IMR-90 (cell line): ENCODE data around the gene MAML2. TPM values are rescaled to one million over a fixed set of nuclear protein-coding genes. Genes with fewer than 3 reads are reported as not detected.

Source experiments
- ATAC-seq: fragments of 200-7000 bp; cut with Tn5 transposase; 2 replicates; pipeline ENCODE4 v1.9.1; 2020; ENCODE audit warnings: low read depth, mild to moderate bottlenecking, moderate library complexity
- BruUV-seq: library from RNA; stranded (reverse); fragments of 400-500 nt; replicated peaks from 2 replicates; lab custom pipeline; 2021; lab: Mats Ljungman, UMichigan
- CTCF ChIA-PET: fragments of 300-600 bp; formaldehyde crosslinking; extraction: SDS; loops from one replicate; lab custom pipeline; 2021; ENCODE audit warnings: antibody characterized with exemption; lab: Yijun Ruan, JAX
- POLR2A ChIA-PET: fragments of 300-600 bp; sonication (Branson Sonifier 250); formaldehyde crosslinking; loops from one replicate; lab custom pipeline; 2022; ENCODE audit warnings: antibody characterized with exemption; ENCODE audit not compliant: unreplicated experiment; lab: Charles Lee
- DNase-seq: peaks from one replicate; pipeline ENCODE4 v3.0.0; 2013
- H2AFZ ChIP-seq: replicated peaks from 2 replicates; pipeline ENCODE3; 2013; ENCODE audit warnings: low read length, mild to moderate bottlenecking; ENCODE audit not compliant: poor library complexity
- H2AK5ac ChIP-seq: 2 replicates; pipeline ENCODE4 v1.6.1; 2013; ENCODE audit warnings: low read depth, low read length, inconsistent platforms
- H2AK9ac ChIP-seq: replicated peaks from 2 replicates; pipeline ENCODE3; 2013; ENCODE audit warnings: mild to moderate bottlenecking, low read depth, low read length, moderate library complexity; ENCODE audit not compliant: poor library complexity
- H2BK120ac ChIP-seq: 2 replicates; pipeline ENCODE4 v1.6.1; 2013; ENCODE audit warnings: low read depth, low read length, inconsistent platforms
- H2BK15ac ChIP-seq: 3 replicates; pipeline ENCODE4 v1.6.1; 2013; ENCODE audit warnings: low read depth, low read length, inconsistent platforms
- H2BK20ac ChIP-seq: 2 replicates; pipeline ENCODE4 v1.6.1; 2013; ENCODE audit warnings: low read depth, mild to moderate bottlenecking, inconsistent platforms, low read length, moderate library complexity
- H2BK5ac ChIP-seq: 2 replicates; pipeline ENCODE4 v1.6.1; 2013; ENCODE audit warnings: mild to moderate bottlenecking, low read depth, low read length, inconsistent platforms; ENCODE audit not compliant: poor library complexity, severe bottlenecking
- H3K14ac ChIP-seq: replicated peaks from 2 replicates; pipeline ENCODE4 v1.6.1; 2013; ENCODE audit warnings: low read depth, low read length, inconsistent platforms
- H3K18ac ChIP-seq: 2 replicates; pipeline ENCODE4 v1.6.1; 2013; ENCODE audit warnings: low read depth, low read length, control low read depth
- H3K23ac ChIP-seq: 2 replicates; pipeline ENCODE4 v1.6.1; 2013; ENCODE audit warnings: low read depth, low read length, inconsistent platforms
- H3K27ac ChIP-seq: 2 replicates; pipeline ENCODE4 v1.5.1; 2013; ENCODE audit warnings: mild to moderate bottlenecking, control low read depth, low read length; ENCODE audit not compliant: insufficient read depth
- H3K27me3 ChIP-seq: 2 replicates; pipeline ENCODE4 v1.6.1; 2013; ENCODE audit warnings: low read length; ENCODE audit not compliant: control insufficient read depth, insufficient read depth
- H3K36me3 ChIP-seq: 2 replicates; pipeline ENCODE4 v1.6.1; 2013; ENCODE audit warnings: low read length, mixed read lengths; ENCODE audit not compliant: control insufficient read depth, insufficient read depth
- H3K4ac ChIP-seq: 2 replicates; pipeline ENCODE4 v1.6.1; 2013; ENCODE audit warnings: low read depth, low read length, inconsistent platforms
- H3K4me1 ChIP-seq: 2 replicates; pipeline ENCODE4 v1.6.1; 2013; ENCODE audit warnings: low read length, mixed read lengths; ENCODE audit not compliant: control insufficient read depth, insufficient read depth
- H3K4me2 ChIP-seq: 2 replicates; pipeline ENCODE4 v1.6.1; 2013; ENCODE audit warnings: low read depth, mild to moderate bottlenecking, control low read depth, low read length, moderate library complexity
- H3K4me3 ChIP-seq: 2 replicates; pipeline ENCODE4 v1.5.1; 2013; ENCODE audit warnings: low read depth, mild to moderate bottlenecking, control low read depth, low read length, moderate library complexity; ENCODE audit not compliant: insufficient read depth
- H3K56ac ChIP-seq: 2 replicates; pipeline ENCODE4 v1.6.1; 2013; ENCODE audit warnings: low read length, inconsistent platforms; ENCODE audit not compliant: insufficient read depth; ENCODE audit errors: extremely low read depth
- H3K79me1 ChIP-seq, 2 experiments: 2 replicates each; pipeline ENCODE4 v1.6.1; 2013; ENCODE audit warnings: low read length in 2 of 2, inconsistent platforms in 1 of 2, low read depth in 1 of 2
- H3K9ac ChIP-seq: 2 replicates; pipeline ENCODE4 v1.6.1; 2013; ENCODE audit warnings: low read depth, low read length, control low read depth
- H3K9me1 ChIP-seq: 2 replicates; pipeline ENCODE4 v1.6.1; 2013; ENCODE audit warnings: low read length, inconsistent platforms; ENCODE audit not compliant: insufficient read depth
- H3K9me3 ChIP-seq: 2 replicates; pipeline ENCODE4 v1.6.1; 2013; ENCODE audit warnings: low read length; ENCODE audit not compliant: control insufficient read depth, insufficient read depth
- H4K20me1 ChIP-seq: 2 replicates; pipeline ENCODE4 v1.6.1; 2013; ENCODE audit warnings: low read length, inconsistent platforms; ENCODE audit not compliant: insufficient read depth
- H4K5ac ChIP-seq: 2 replicates; pipeline ENCODE4 v1.6.1; 2013; ENCODE audit warnings: mild to moderate bottlenecking, low read depth, low read length, control low read depth
- H4K8ac ChIP-seq, 2 experiments: 2 replicates each; pipeline ENCODE4 v1.6.1; 2013; ENCODE audit warnings: low read depth in 2 of 2, low read length in 2 of 2, control low read depth in 1 of 2, inconsistent platforms in 1 of 2
- H4K91ac ChIP-seq: 2 replicates; pipeline ENCODE4 v1.6.1; 2013; ENCODE audit warnings: low read depth, low read length, inconsistent platforms; ENCODE audit not compliant: insufficient read depth
- BHLHE40 ChIP-seq: fragments of 150-350 bp; IDR thresholded peaks from 2 replicates; pipeline ENCODE4 v1.6.1; 2016; ENCODE audit warnings: mild to moderate bottlenecking, low read depth, low read length
- CEBPB ChIP-seq: IDR thresholded peaks from 2 replicates; pipeline ENCODE4 v1.6.1; 2012; ENCODE audit warnings: low read depth, low read length, improper control_type of control experiment
- dilution Hi-C: fragments of 300-500 bp; cut with HindIII; formaldehyde crosslinking; loops from one replicate; pipeline ENCODE4 v1.14.3; 2018; ENCODE audit warnings: low sequenced_read_pairs; ENCODE audit not compliant: unreplicated experiment
- in situ Hi-C: fragments of 300-500 bp; cut with MboI; formaldehyde crosslinking; loops from 3 replicates; pipeline ENCODE4 v1.14.3; 2019; ENCODE audit warnings: low sequenced_read_pairs, inconsistent platforms, mixed read lengths
- intact Hi-C: fragments of 100-400 bp; cut with micrococcal nuclease; formaldehyde crosslinking; loops from 2 replicates; pipeline ENCODE4 v1.10.0; 2022
- polyA plus RNA-seq, 3 experiments: library from polyadenylated mRNA; depleted of rRNA; stranded (reverse); fragments of >200 nt; gene quantifications; 2 replicates each; pipeline ENCODE4 v1.2.3, GENCODE V29; 2012; ENCODE audit warnings: low replicate concordance in 1 of 3
- total RNA-seq: library from RNA; depleted of rRNA; stranded (reverse); fragments of >200 nt; gene quantifications from 2 replicates; pipeline ENCODE4 v1.2.3, GENCODE V29; 2012

Gene MAML2
- total and polyA plus RNA-seq, 2 of the 4 experiments (the other 2 are of a cell fraction): 15.0 to 19.5 TPM

DNA sequence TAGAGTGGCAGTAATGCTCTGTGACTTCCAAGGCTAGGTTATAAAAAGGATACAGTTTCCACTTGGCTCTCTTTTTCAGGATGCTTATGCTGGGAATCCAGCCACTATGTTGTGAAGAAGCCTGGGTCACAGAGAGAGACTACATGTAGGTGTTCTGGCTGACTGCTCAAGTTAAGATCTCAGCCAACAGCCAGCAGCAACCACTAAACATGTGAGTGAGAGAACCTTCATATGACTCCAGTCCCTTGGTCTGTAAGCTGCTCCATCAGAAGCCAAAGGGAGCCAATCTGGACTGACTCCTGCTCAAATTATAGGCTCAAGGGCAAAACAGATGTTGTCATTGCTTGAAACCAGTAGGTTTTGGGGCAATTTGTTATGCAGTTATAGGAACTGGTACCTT, 162.7 kb downstream of the MAML2 start:
- POLR2A ChIA-PET: no interaction called here
- ATAC-seq: no peak
- Histone ChIP-seq H3K36me3 (0 out of 2 replicates have a peak, but pooled peaks cover 3% of the 10 kb centered on the region), H2AK9ac (no peak overlapping the region), H3K27ac (no peak overlapping the region), H3K4me2 (no peak overlapping the region), H3K9me3 (no peaks in the 10 kb centered on the region), H2AK5ac (no peak overlapping the region), H2BK15ac (no peak overlapping the region), H3K56ac (no peak overlapping the region), H3K9ac (no peak overlapping the region), H2BK20ac (no peak overlapping the region), H4K8ac (no peak overlapping the region), H3K23ac (no peak overlapping the region), H2BK120ac (no peak overlapping the region), H2AFZ (no peak overlapping the region), H3K4me3 (no peak overlapping the region), H3K14ac (no peak overlapping the region), H3K79me1 (peaks cover 26 to 50% of the 10 kb centered on the region in 2 experiments), H4K20me1 (no peaks in the 10 kb centered on the region), H3K27me3 (no peaks in the 10 kb centered on the region), H4K5ac (no peak overlapping the region), H3K4ac (no peak overlapping the region), H4K91ac (no peak overlapping the region), H3K4me1 (no peaks in the 10 kb centered on the region), H3K18ac (no peak overlapping the region), H2BK5ac (no peak overlapping the region), H3K9me1 (peaks cover 7% of the 10 kb centered on the region; the same call in 1 of the 2 replicates)
- TF ChIP-seq CEBPB (no peak), BHLHE40 (no peak)
- intact Hi-C loops: no loop called here
- no peak for DNase-seq
- CTCF ChIA-PET: no interaction called here
- no TSS peak for BruUV-seq
- in situ Hi-C loops: no loop called here
- dilution Hi-C loops: no loop called here
